Suprapubic skin (tissue), 4 donors: ENCODE measurements around the gene BICC1. TPM values are rescaled to one million over a fixed set of nuclear protein-coding genes. Genes with fewer than 3 reads are reported as not detected.

Experiments
- DNase-seq, 2 donors: peaks; one replicate each; pipeline ENCODE4 v3.0.0-alpha.2; 2019; ENCODE audit warnings: low spot score in 2 of 2
- H3K27ac ChIP-seq: fragments of 200-600 bp; sonication (generic); one replicate; pipeline ENCODE4 v1.5.1; 2019
- H3K27me3 ChIP-seq: fragments of 200-600 bp; sonication (generic); one replicate; pipeline ENCODE4 v1.5.1; 2019
- H3K36me3 ChIP-seq: fragments of 200-600 bp; sonication (generic); one replicate; pipeline ENCODE4 v1.5.1; 2019
- H3K4me1 ChIP-seq: fragments of 200-600 bp; sonication (generic); one replicate; pipeline ENCODE4 v1.5.1; 2019
- H3K4me3 ChIP-seq: fragments of 200-600 bp; sonication (generic); one replicate; pipeline ENCODE4 v1.5.1; 2019; ENCODE audit warnings: mild to moderate bottlenecking
- H3K9me3 ChIP-seq: fragments of 200-600 bp; sonication (generic); one replicate; pipeline ENCODE4 v1.5.1; 2019
- EP300 ChIP-seq: sonication (generic); formaldehyde crosslinking; IDR thresholded peaks from one replicate; pipeline ENCODE4 v1.6.1; 2017; ENCODE audit warnings: antibody characterized with exemption
- POLR2A ChIP-seq, 2 donors: fragments of 450-650 bp; IDR thresholded peaks; one replicate each; pipeline ENCODE4 v1.6.1; 2017; ENCODE audit warnings: antibody characterized with exemption in 2 of 2, mild to moderate bottlenecking in 2 of 2, moderate library complexity in 2 of 2
- POLR2AphosphoS5 ChIP-seq, 3 donors: sonication (generic); formaldehyde crosslinking; IDR thresholded peaks; one replicate each; pipeline ENCODE4 v1.6.1; 2017; ENCODE audit warnings: antibody characterized with exemption in 3 of 3
- WGBS: methylation state at CpG from one replicate; pipeline ENCODE4 v1.1.5; 2018; 5-methylcytosine and 5-hydroxymethylcytosine counted together
- total RNA-seq, 4 donors: library from RNA; depleted of rRNA; stranded (reverse); fragments of >200 nt; gene quantifications; one replicate each; pipeline ENCODE4 v1.1.0, GENCODE V29; 2016
- TF ChIP-seq, protein P1 (sequence below), 2 donors: fragments of 200-600 bp in 1 of 2; fragments of 450-650 bp in 1 of 2; sonication (generic) in 1 of 2; IDR thresholded peaks; one replicate each; pipeline ENCODE4 v1.5.1; 2016 to 2019; ENCODE audit warnings: antibody characterized with exemption in 2 of 2, mild to moderate bottlenecking in 1 of 2, moderate library complexity in 1 of 2

Gene BICC1
- total RNA-seq, 4 donors from 2014 or later: 2.4 to 6.9 (median 3.5) TPM

DNA sequence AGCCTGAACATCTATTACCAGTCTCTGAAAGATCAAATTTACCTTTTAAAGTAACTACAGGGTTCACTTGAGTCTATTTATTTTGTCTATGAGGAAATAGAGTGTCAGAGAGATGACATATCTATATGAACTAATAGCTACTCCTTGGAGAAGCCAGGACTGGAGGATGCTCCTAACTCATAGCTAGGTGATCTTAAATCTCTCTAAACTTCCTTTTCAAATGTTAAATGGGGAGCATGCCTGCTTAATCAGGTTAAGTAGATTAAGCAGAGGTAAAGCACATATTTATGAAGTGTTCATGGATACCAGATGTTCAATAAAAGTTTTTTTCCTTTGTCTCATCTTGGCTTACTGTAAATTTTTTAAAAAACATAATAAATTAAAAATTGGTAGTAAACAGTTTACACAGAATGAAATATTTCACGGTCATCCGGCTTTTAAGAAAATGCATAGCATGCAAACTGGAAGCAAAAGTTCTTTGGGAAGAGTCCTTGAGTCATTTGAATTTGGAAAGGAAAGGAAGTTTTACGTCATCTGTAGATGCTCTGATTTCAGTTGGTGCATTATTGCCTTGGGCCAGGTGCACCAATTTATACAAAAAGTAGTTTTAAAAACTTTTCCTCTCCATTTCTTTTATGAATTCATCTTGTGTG, 155.1 kb downstream of the BICC1 start:
- Histone ChIP-seq H3K27ac (no peak overlapping the region), H3K9me3 (peaks cover 5% of the 10 kb centered on the region), H3K4me3 (no peak overlapping the region), H3K36me3 (no peaks in the 10 kb centered on the region), H3K4me1 (peaks cover 7% of the 10 kb centered on the region), H3K27me3 (no peaks in the 10 kb centered on the region)
- no peak for TF ChIP-seq POLR2A (IDR thresholded peaks at IDR 0.05)
- TF ChIP-seq, protein P1, sequence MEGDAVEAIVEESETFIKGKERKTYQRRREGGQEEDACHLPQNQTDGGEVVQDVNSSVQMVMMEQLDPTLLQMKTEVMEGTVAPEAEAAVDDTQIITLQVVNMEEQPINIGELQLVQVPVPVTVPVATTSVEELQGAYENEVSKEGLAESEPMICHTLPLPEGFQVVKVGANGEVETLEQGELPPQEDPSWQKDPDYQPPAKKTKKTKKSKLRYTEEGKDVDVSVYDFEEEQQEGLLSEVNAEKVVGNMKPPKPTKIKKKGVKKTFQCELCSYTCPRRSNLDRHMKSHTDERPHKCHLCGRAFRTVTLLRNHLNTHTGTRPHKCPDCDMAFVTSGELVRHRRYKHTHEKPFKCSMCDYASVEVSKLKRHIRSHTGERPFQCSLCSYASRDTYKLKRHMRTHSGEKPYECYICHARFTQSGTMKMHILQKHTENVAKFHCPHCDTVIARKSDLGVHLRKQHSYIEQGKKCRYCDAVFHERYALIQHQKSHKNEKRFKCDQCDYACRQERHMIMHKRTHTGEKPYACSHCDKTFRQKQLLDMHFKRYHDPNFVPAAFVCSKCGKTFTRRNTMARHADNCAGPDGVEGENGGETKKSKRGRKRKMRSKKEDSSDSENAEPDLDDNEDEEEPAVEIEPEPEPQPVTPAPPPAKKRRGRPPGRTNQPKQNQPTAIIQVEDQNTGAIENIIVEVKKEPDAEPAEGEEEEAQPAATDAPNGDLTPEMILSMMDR (IDR thresholded peaks at IDR 0.05): no peak
- no peak for TF ChIP-seq EP300
- TF ChIP-seq POLR2AphosphoS5 (IDR thresholded peaks at IDR 0.05): no peak
- DNase-seq: no peak
- WGBS: 54% methylated on average over 3 of the region's 3 CpGs

DNA sequence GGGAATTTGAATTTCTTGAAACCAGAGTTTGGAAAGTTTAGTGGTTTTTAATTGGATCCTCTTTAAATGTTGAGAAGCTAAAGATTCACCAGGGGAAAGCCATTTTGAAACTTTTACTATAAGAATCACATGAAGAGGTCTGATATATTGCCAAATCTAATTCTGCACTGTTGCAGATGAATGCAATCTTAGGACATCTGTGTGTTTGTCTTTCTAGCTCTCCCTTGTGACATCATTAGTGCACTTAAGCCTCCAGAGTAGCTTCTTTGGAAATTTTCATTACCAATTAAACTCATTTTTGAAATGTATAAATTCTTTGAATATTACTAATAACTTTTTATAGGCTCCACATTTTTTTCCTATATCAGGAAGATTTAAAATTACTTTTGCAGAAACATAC, 160.2 kb downstream of the BICC1 start:
- no peak overlapping the region for H3K4me3 ChIP-seq
- DNase-seq: no peak
- no peaks in the 10 kb centered on the region for H3K27me3 ChIP-seq
- TF ChIP-seq POLR2A (IDR thresholded peaks at IDR 0.05) (no peak), EP300 (no peak), POLR2AphosphoS5 (IDR thresholded peaks at IDR 0.05) (no peak)
- TF ChIP-seq, protein P1 (IDR thresholded peaks at IDR 0.05): no peak
- no peaks in the 10 kb centered on the region for H3K36me3 ChIP-seq
- H3K9me3 ChIP-seq: no peaks in the 10 kb centered on the region
- H3K4me1 ChIP-seq: peaks cover under 1% of the 10 kb centered on the region
- H3K27ac ChIP-seq: no peak overlapping the region

DNA sequence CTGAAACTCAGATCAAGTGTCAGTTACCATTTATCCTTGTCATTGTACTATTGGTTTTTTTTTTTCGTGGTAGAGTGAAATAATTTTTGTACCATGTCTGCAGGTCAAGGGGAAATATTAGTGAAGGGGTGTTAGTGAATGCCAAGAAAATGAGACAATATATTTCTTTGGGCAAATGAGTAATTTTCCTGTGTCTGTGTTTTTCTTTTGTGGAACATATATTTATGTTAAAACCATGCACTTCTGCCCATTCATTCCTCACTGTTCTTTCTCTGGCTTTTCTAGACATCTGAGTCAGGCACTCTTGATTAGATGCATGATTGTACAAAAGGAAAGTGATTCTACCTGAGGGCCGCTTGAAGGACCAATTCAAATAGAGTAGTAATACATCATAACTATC, 161.6 kb downstream of the BICC1 start:
- no peaks in the 10 kb centered on the region for H3K27me3 ChIP-seq
- no peaks in the 10 kb centered on the region for H3K4me1 ChIP-seq
- H3K4me3 ChIP-seq: no peak overlapping the region
- TF ChIP-seq POLR2AphosphoS5 (IDR thresholded peaks at IDR 0.05) (no peak), POLR2A (IDR thresholded peaks at IDR 0.05) (no peak), EP300 (no peak)
- TF ChIP-seq, protein P1 (IDR thresholded peaks at IDR 0.05): no peak
- no peaks in the 10 kb centered on the region for H3K9me3 ChIP-seq
- no peak overlapping the region for H3K27ac ChIP-seq
- 85% methylated on average over 2 of the region's 2 CpGs for WGBS
- H3K36me3 ChIP-seq: no peaks in the 10 kb centered on the region
- DNase-seq: no peak

DNA sequence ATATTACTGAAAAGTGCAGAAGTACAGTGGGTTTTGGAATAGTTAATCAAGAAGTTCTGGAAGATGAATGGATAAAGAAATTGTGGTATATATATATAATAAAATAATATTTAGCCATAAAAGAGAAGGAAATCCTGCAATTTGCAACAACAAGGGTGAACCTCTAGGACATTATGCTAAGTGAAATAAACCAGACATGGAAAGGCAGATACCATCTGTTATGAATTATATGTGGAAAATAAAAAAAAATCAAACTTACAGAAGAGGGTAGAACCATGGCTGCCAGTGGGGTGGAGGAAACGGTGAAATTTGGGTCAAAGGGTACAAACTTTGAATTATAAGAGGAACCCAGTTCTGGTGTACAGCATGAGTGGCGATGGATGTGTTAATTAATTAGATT, 162.6 kb downstream of the BICC1 start:
- no peak overlapping the region for H3K4me3 ChIP-seq
- 79% methylated on average over 2 of the region's 2 CpGs for WGBS

DNA sequence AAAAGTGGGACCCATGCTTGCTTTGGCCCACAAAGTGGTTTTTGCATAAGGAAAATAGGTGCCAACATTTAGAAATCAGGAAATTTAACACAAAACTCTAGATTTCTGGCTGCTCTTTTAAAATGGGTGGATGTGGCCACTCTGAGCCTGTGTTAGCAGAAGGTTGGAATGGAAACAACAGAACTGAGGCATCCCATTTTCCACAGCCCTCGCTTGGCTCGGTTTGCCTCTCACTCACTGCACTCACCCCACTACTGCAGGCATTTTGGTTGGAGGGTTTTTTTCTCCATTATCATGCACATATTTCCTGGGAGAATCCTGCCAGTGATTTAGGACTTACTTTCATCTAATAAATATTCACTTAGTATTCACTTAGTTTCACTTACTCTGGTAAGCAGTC, 178.9 kb downstream of the BICC1 start:
- Histone ChIP-seq H3K27me3 (no peaks in the 10 kb centered on the region), H3K36me3 (no peaks in the 10 kb centered on the region), H3K27ac (no peak overlapping the region), H3K9me3 (peaks cover 6% of the 10 kb centered on the region), H3K4me1 (no peaks in the 10 kb centered on the region), H3K4me3 (no peak overlapping the region)
- WGBS: 74% methylated on average over 2 of the region's 2 CpGs
- no peak for TF ChIP-seq EP300
- TF ChIP-seq POLR2A (IDR thresholded peaks at IDR 0.05): no peak
- no peak for TF ChIP-seq POLR2AphosphoS5 (IDR thresholded peaks at IDR 0.05)
- TF ChIP-seq, protein P1 (IDR thresholded peaks at IDR 0.05): no peak
- DNase-seq: no peak

More for the DNA sequence above, 162.6 kb downstream of the BICC1 start:
- no peaks in the 10 kb centered on the region for H3K9me3 ChIP-seq
- H3K4me1 ChIP-seq: no peaks in the 10 kb centered on the region
- H3K36me3 ChIP-seq: no peaks in the 10 kb centered on the region
- no peaks in the 10 kb centered on the region for H3K27me3 ChIP-seq
- no peak for DNase-seq
- no peak overlapping the region for H3K27ac ChIP-seq
- TF ChIP-seq POLR2AphosphoS5 (IDR thresholded peaks at IDR 0.05) (no peak), POLR2A (IDR thresholded peaks at IDR 0.05) (no peak), EP300 (no peak)
- TF ChIP-seq, protein P1 (IDR thresholded peaks at IDR 0.05): no peak
